Kidney (tissue), 14 donors: ENCODE data around the gene SMC6. TPM values are rescaled to one million over a fixed set of nuclear protein-coding genes. Genes with fewer than 3 reads are reported as not detected.

Experiments used
- DNase-seq, 5 donors: peaks; one replicate each; pipeline ENCODE4 v3.0.0-alpha.2; 2013 to 2020
- FAIRE-seq: peaks from 2 replicates; lab custom pipeline; 2012; peaks lifted over from hg19 to GRCh38; lab: Jason Lieb, UNC
- H3K27ac ChIP-seq, 2 donors: one replicate each; pipeline ENCODE4 v1.7.0; 2013; ENCODE audit warnings: low read depth in 2 of 2, low read length in 2 of 2, inconsistent platforms in 1 of 2
- H3K27me3 ChIP-seq: one replicate; pipeline ENCODE4 v1.7.1; 2013; ENCODE audit warnings: low read length, inconsistent platforms; ENCODE audit not compliant: control insufficient read depth, insufficient read depth
- H3K36me3 ChIP-seq, 3 donors: one replicate each; pipeline versions ENCODE4 v1.7.0 to v1.7.1; 2013; ENCODE audit warnings: low read length in 3 of 3, control low read depth in 1 of 3, inconsistent platforms in 1 of 3; ENCODE audit not compliant: insufficient read depth in 3 of 3, control insufficient read depth in 2 of 3
- H3K4me1 ChIP-seq, 3 donors: one replicate each; pipeline versions ENCODE4 v1.7.0 to v1.7.1; 2013; ENCODE audit warnings: low read length in 3 of 3, inconsistent platforms in 1 of 3, low read depth in 1 of 3; ENCODE audit not compliant: control insufficient read depth in 2 of 3, insufficient read depth in 2 of 3
- H3K4me3 ChIP-seq, 3 donors: one replicate each; pipeline versions ENCODE4 v1.7.0 to v1.8.1; 2013; ENCODE audit warnings: low read length in 3 of 3, control low read depth in 1 of 3, inconsistent platforms in 1 of 3
- H3K9ac ChIP-seq, 3 donors: one replicate each; pipeline versions ENCODE4 v1.7.0 to v1.7.1; 2013; ENCODE audit warnings: low read length in 3 of 3, control low read depth in 1 of 3, inconsistent platforms in 1 of 3
- H3K9me3 ChIP-seq, 3 donors: one replicate each; pipeline versions ENCODE4 v1.7.0 to v1.7.1; 2013; ENCODE audit warnings: low read length in 3 of 3, control low read depth in 1 of 3, inconsistent platforms in 1 of 3; ENCODE audit not compliant: control insufficient read depth in 2 of 3, insufficient read depth in 1 of 3
- intact Hi-C: fragments of 100-400 bp; cut with DNase I; formaldehyde crosslinking; loops from one replicate; pipeline ENCODE4 v1.11.1; 2022
- polyA plus RNA-seq: library from polyadenylated mRNA; stranded (reverse); fragments of 350-450 nt; fragmentation: Illumina TruSeq; extraction: RNeasy Lipid Tissue Mini Kit (QIAGEN cat#74804); gene quantifications from one replicate; pipeline ENCODE4 v1.2.3, GENCODE V29; 2014; ENCODE audit warnings: low read depth, low replicate concordance; ENCODE audit not compliant: insufficient read depth
- total RNA-seq: library from RNA; stranded (reverse); fragmentation: NEBNext Ultra II Directional; extraction: Animal tissue kit (Norgen Biotek cat#: 25700); gene quantifications from one replicate; pipeline ENCODE4 v1.2.1, GENCODE V29; 2021
- TF ChIP-seq, protein P1 (sequence below): IDR thresholded peaks from 3 replicates; pipeline ENCODE4 v1.5.1; 2012; ENCODE audit warnings: mild to moderate bottlenecking, moderate library complexity, borderline replicate concordance; ENCODE audit not compliant: insufficient read depth; ENCODE audit errors: extremely low read depth
- donor health status: control.
- donor health status: control.
- donor health status: control.
- donor health status: control.
- donor health status: control.
- donor health status: DM: yes; HTN: yes; CAD: no.
- donor health status: Normal renal cell carcinoma (clear cell type).

SMC6 gene
- total and polyA plus RNA-seq, 2 donors from 2014 or later, result 4.8 to 16.3 TPM

DNA sequence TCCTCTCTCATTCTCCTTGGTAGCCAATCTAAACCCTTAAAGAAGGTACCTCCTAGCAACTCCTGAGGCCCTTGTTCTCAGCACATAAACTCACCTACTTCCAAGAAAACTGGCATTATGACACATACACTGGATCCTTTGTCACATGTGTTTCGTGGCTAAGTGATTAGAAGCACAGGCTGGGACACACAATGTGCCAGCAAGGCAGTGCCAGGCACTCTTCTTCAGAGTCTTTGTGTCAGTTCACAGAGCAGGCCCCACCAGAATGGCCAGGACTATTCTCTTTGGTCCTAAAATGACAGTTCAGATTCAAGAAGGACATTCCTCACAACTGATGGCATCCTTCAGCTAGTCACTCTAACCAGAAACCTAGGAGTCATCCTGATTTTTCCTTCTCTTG lies 40.3 kb downstream of the SMC6 start:
- H3K27ac ChIP-seq, result no peak overlapping the region

DNA sequence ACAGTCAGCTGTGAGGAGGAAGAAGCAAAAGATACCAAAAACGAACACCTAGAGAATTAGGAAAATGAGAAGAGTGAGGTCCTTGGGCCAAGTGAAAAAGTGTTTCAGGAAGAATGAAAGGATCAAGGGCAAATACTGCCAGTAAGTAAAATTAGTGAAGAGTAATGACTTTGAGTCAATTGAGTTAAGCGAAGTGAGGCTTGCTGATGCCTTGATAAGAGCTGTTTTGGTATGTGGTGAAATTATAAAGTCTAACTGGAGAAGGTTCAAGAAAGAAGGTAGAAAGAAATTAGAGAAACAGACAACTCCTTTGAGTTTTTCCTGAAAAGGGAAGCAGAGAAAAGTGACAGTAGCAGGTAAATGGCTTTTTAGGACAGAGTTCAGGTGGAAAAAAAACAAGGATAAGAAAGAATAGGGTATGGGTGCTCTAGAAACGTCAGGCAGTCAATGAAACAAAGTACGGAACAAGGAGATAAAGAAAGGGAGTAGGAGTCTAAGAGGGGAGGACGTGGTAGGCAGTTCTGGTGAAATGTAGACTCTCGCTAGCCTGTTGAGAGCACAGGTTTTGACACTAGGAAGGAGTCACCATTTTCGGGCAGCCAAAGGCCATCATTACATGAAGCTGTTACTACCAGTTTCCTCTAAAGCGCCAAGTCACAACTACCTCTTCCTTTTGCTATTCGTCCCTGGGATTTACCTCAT lies 42.9 kb downstream of the SMC6 start:
- intact Hi-C loops, result no loop called here
- FAIRE-seq, result no peak

More for the DNA sequence above, 40.3 kb downstream of the SMC6 start:
- intact Hi-C loops, result no loop called here
- H3K4me3 ChIP-seq, result no peak overlapping the region
- no peak for FAIRE-seq
- no peaks in the 10 kb centered on the region for H3K4me1 ChIP-seq
- DNase-seq, result no peak
- H3K9ac ChIP-seq, result no peak overlapping the region
- no peaks in the 10 kb centered on the region for H3K27me3 ChIP-seq
- H3K9me3 ChIP-seq, result no peaks in the 10 kb centered on the region
- peaks cover 0 to 15% (median 10%) of the 10 kb centered on the region in 3 donors for H3K36me3 ChIP-seq
- TF ChIP-seq, protein P1, sequence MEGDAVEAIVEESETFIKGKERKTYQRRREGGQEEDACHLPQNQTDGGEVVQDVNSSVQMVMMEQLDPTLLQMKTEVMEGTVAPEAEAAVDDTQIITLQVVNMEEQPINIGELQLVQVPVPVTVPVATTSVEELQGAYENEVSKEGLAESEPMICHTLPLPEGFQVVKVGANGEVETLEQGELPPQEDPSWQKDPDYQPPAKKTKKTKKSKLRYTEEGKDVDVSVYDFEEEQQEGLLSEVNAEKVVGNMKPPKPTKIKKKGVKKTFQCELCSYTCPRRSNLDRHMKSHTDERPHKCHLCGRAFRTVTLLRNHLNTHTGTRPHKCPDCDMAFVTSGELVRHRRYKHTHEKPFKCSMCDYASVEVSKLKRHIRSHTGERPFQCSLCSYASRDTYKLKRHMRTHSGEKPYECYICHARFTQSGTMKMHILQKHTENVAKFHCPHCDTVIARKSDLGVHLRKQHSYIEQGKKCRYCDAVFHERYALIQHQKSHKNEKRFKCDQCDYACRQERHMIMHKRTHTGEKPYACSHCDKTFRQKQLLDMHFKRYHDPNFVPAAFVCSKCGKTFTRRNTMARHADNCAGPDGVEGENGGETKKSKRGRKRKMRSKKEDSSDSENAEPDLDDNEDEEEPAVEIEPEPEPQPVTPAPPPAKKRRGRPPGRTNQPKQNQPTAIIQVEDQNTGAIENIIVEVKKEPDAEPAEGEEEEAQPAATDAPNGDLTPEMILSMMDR, result no peak

DNA sequence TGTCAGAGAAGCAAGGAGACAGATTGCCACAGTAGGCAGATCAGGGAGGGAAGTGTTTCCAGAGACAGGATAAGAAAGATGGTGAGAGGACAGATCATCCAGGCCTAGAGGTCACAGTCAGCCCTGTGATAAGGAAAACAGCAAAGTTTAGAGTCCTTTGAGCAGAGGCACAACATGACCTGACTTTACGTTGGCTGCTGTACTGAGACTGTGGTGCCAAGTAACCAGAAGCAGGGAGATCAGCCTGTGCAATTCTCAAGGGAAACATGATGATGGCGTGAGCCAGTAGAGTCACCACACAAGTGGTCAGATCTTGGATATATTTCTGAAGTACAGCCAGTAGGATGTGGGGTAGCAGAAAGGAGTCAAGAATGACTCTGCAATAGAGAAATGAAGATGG lies 43.7 kb downstream of the SMC6 start:
- H3K4me3 ChIP-seq, result no peak overlapping the region
- no peak overlapping the region for H3K9ac ChIP-seq
- H3K4me1 ChIP-seq, result no peaks in the 10 kb centered on the region
- H3K9me3 ChIP-seq, result no peaks in the 10 kb centered on the region
- intact Hi-C loops, result no loop called here
- TF ChIP-seq, protein P1, result no peak
- peaks cover 4 to 20% (median 13%) of the 10 kb centered on the region in 3 donors for H3K36me3 ChIP-seq
- no peak overlapping the region for H3K27ac ChIP-seq
- DNase-seq, result no peak
- no peak for FAIRE-seq
- H3K27me3 ChIP-seq, result no peaks in the 10 kb centered on the region

More for the DNA sequence above, 42.9 kb downstream of the SMC6 start:
- H3K9me3 ChIP-seq, result no peaks in the 10 kb centered on the region
- H3K27ac ChIP-seq, result no peak overlapping the region
- H3K27me3 ChIP-seq, result no peaks in the 10 kb centered on the region
- no peak overlapping the region for H3K9ac ChIP-seq
- H3K36me3 ChIP-seq, result peaks cover 4 to 20% (median 13%) of the 10 kb centered on the region in 3 donors
- no peak overlapping the region for H3K4me3 ChIP-seq
- no peaks in the 10 kb centered on the region for H3K4me1 ChIP-seq
- TF ChIP-seq, protein P1, result no peak
- DNase-seq, result no peak
